Thoracic aorta (tissue), 2 donors: Measurements from ENCODE around the gene PHF21B. TPM values are rescaled to one million over a fixed set of nuclear protein-coding genes. Genes with fewer than 3 reads are reported as not detected.

ENCODE experiments used
- ATAC-seq: fragments of 150-250 bp; one replicate; pipeline ENCODE4 v1.8.0; 2017; ENCODE audit warnings: low read depth; ENCODE audit not compliant: insufficient number of reproducible peaks, low FRiP score
- DNase-seq: peaks from one replicate; pipeline ENCODE4 v3.0.0-alpha.2; 2020; ENCODE audit warnings: low spot score
- H3K27ac ChIP-seq, 2 donors: fragments of 200-600 bp; sonication (generic); 1 replicate in 1 of 2; 2 replicates in 1 of 2; pipeline ENCODE4 v1.5.1; 2016; ENCODE audit warnings: mild to moderate bottlenecking in 2 of 2, moderate library complexity in 2 of 2
- H3K27me3 ChIP-seq: fragments of 200-600 bp; sonication (generic); replicated peaks from 2 replicates; pipeline ENCODE4 v1.6.0; 2016; ENCODE audit warnings: mild to moderate bottlenecking; ENCODE audit not compliant: insufficient read depth
- H3K36me3 ChIP-seq: fragments of 200-600 bp; sonication (generic); one replicate; pipeline ENCODE4 v1.5.1; 2016
- H3K4me1 ChIP-seq, 2 donors: fragments of 200-600 bp; sonication (generic); 1 replicate in 1 of 2; 2 replicates in 1 of 2; pipeline versions ENCODE4 v1.5.1 to v1.6.0; 2016; ENCODE audit warnings: low read depth in 2 of 2, mild to moderate bottlenecking in 1 of 2; ENCODE audit not compliant: control insufficient read depth in 1 of 2
- H3K4me3 ChIP-seq: fragments of 200-600 bp; sonication (generic); 2 replicates; pipeline ENCODE4 v1.5.1; 2016; ENCODE audit warnings: mild to moderate bottlenecking
- H3K9me3 ChIP-seq: fragments of 200-600 bp; sonication (generic); 2 replicates; pipeline ENCODE4 v1.5.1; 2016
- total RNA-seq, 2 donors: library from RNA; depleted of rRNA; stranded (reverse); fragments of >200 nt; gene quantifications; one replicate each; pipeline versions ENCODE4 v1.1.0 to v1.2.3, GENCODE V29; 2016
- TF ChIP-seq, protein P1 (sequence below): fragments of 200-600 bp; sonication (generic); IDR thresholded peaks from one replicate; pipeline ENCODE4 v1.5.1; 2019; ENCODE audit warnings: antibody characterized with exemption

PHF21B gene
- total RNA-seq, 2 donors from 2014 or later: 2.1 TPM; not detected in 1

DNA sequence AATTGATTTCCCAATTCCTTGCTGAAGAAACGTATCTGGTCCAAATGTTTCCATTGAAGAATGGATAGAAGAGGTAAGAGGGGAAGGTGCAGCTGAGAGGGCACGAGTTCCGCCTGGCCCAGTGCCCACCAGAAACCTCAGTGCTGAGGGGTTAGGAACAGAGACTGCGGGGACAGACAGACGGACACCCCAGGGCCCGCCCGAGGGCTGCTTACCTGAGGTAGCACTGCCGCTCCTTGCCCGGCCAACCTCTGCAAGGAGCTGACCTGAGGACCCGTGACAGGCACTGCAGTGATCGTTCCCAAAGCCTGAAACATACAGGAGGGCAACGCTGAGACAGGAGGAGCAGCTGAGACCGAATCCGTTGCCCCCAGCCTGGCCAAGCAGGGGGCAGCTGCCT, 89.6 kb downstream of the PHF21B start:
- Histone ChIP-seq H3K27me3 (no peaks in the 10 kb centered on the region), H3K27ac (no peak overlapping the region), H3K4me1 (no peaks in the 10 kb centered on the region), H3K4me3 (no peak overlapping the region), H3K36me3 (no peaks in the 10 kb centered on the region), H3K9me3 (no peaks in the 10 kb centered on the region)
- TF ChIP-seq, protein P1, sequence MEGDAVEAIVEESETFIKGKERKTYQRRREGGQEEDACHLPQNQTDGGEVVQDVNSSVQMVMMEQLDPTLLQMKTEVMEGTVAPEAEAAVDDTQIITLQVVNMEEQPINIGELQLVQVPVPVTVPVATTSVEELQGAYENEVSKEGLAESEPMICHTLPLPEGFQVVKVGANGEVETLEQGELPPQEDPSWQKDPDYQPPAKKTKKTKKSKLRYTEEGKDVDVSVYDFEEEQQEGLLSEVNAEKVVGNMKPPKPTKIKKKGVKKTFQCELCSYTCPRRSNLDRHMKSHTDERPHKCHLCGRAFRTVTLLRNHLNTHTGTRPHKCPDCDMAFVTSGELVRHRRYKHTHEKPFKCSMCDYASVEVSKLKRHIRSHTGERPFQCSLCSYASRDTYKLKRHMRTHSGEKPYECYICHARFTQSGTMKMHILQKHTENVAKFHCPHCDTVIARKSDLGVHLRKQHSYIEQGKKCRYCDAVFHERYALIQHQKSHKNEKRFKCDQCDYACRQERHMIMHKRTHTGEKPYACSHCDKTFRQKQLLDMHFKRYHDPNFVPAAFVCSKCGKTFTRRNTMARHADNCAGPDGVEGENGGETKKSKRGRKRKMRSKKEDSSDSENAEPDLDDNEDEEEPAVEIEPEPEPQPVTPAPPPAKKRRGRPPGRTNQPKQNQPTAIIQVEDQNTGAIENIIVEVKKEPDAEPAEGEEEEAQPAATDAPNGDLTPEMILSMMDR: no peak
- ATAC-seq (no peak), DNase-seq (no peak)

DNA sequence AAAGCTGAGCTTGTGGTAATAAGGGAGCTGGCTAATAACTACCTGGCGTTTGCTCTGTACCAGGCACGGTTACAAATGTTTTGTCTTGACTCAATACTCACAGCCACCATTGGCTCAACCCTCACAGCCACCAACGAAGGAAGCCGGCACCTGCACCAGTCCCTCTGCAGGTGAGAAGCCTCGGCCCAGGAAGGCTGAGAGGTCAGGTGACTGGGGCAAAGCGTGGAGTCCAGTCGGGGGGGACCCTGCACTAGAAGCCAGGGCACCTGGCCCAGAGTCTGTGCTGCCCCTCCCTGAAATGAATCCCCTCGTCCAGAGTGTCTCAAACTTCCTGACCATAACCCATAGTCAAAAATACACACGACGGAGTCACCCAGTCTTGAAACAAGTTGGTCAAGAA, 90.1 kb downstream of the PHF21B start:
- Histone ChIP-seq H3K27me3 (no peaks in the 10 kb centered on the region), H3K4me3 (no peak overlapping the region), H3K9me3 (no peaks in the 10 kb centered on the region), H3K4me1 (no peaks in the 10 kb centered on the region), H3K36me3 (no peaks in the 10 kb centered on the region), H3K27ac (no peak overlapping the region)
- DNase-seq: no peak
- TF ChIP-seq, protein P1: no peak
- no peak for ATAC-seq

DNA sequence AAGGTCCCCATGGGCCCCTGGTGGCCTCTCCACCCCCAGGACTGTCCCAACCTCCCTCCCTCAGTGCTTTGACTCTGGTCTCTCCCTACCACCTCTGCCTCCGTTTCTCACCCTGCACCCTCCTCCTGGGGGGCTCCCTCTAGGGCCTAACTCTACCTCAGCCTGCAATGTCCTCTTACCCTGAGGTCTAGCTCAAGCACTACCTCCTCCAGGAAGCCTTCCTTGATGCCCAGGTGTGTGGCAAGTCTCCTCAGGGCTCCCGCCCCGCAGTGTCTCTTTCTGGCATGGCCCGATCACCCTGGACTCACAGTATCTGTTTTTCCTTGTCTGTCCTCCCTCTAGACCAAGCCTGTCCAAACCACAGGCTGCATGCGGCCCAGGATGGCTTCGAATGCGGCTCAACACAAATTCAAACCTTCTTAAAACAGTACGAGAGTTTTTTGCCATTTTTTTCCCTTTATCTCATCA, 90.8 kb downstream of the PHF21B start:
- ATAC-seq: no peak
- no peaks in the 10 kb centered on the region for H3K9me3 ChIP-seq
- TF ChIP-seq, protein P1: no peak

GRCh38 chr22:44918166-44918924, 91.5 kb downstream of the PHF21B start:
- no peak for DNase-seq
- H3K27ac ChIP-seq: no peak overlapping the region
- no peaks in the 10 kb centered on the region for H3K4me1 ChIP-seq
- no peaks in the 10 kb centered on the region for H3K36me3 ChIP-seq
- H3K4me3 ChIP-seq: no peak overlapping the region
- TF ChIP-seq, protein P1: no peak
- no peaks in the 10 kb centered on the region for H3K27me3 ChIP-seq
- ATAC-seq: no peak
- H3K9me3 ChIP-seq: no peaks in the 10 kb centered on the region

More for the DNA sequence above, 90.8 kb downstream of the PHF21B start:
- DNase-seq: no peak
- Histone ChIP-seq H3K4me3 (no peak overlapping the region), H3K4me1 (no peaks in the 10 kb centered on the region), H3K36me3 (no peaks in the 10 kb centered on the region), H3K27ac (no peak overlapping the region), H3K27me3 (no peaks in the 10 kb centered on the region)

GRCh38 chr22:44917372-44918165, 92.2 kb downstream of the PHF21B start:
- Histone ChIP-seq H3K27ac (no peak overlapping the region), H3K4me1 (no peaks in the 10 kb centered on the region), H3K9me3 (no peaks in the 10 kb centered on the region), H3K27me3 (no peaks in the 10 kb centered on the region), H3K36me3 (no peaks in the 10 kb centered on the region), H3K4me3 (no peak overlapping the region)
- DNase-seq: no peak
- ATAC-seq: no peak
- TF ChIP-seq, protein P1: no peak
